Measurements from ENCODE around the gene CPM.

CPM gene

DNA sequence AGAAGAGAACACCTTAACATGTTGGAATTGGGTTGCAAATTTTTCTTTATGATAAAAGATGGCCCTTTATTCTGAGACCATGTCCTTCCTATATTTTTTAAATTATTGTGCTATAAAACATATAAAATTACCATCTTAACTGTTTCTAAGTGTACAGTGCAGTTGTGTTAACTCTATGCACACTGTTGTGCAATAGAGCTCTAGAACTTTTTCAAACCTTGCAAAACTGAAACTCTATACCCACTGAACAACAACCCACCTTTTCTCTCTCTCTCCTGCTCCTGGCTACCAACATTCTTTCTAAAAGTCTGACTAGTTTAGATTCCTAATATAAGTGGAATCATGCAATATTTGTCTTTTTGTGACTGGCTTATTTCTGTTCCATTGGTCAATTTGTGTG lies 7.8 kb upstream of the CPM start:
- Histone ChIP-seq H3K27me3 (replicated peaks; ENCODE audit: insufficient read depth, low read length) (no peaks in the 10 kb centered on the region), H3K9ac (ENCODE audit: low read length) (no peak overlapping the region), H4K20me1 (ENCODE audit: insufficient read depth, low read length) (no peaks in the 10 kb centered on the region), H3F3A (ENCODE audit: insufficient read depth, low read length) (no peaks in the 10 kb centered on the region), H2AFZ (ENCODE audit: low read length) (no peak overlapping the region), H3K36me3 (replicated peaks; ENCODE audit: insufficient read depth, low read length) (no peaks in the 10 kb centered on the region), H3K79me2 (ENCODE audit: low read length) (no peaks in the 10 kb centered on the region), H3K9me3 (replicated peaks; ENCODE audit: insufficient read depth, low read length) (no peaks in the 10 kb centered on the region), H3K4me1 (ENCODE audit: low read length) (no peaks in the 10 kb centered on the region), H3K9me2 (replicated peaks; ENCODE audit: insufficient read depth, low read length) (no peaks in the 10 kb centered on the region), H3K4me2 (ENCODE audit: low read depth, low read length) (no peak overlapping the region), H3K27ac (ENCODE audit: low read length) (no peak overlapping the region), H3K4me3 (ENCODE audit: low read length) (no peak overlapping the region)
- no peak for TF ChIP-seq EZH2phosphoT487 (IDR thresholded peaks at IDR 0.05; ENCODE audit: low read length)
- TF ChIP-seq EZH2 (optimal IDR thresholded peaks at IDR 0.05; ENCODE audit: low read depth, low read length) = no peak
- TF ChIP-seq CTCF (IDR thresholded peaks at IDR 0.05; ENCODE audit: low read length) = no peak
- no peak for DNase-seq

- no peak overlapping the region for H3K4me3 ChIP-seq (ENCODE audit: low read length)
- no peaks in the 10 kb centered on the region for H3K9me3 ChIP-seq (replicated peaks; ENCODE audit: insufficient read depth, low read length)
- H4K20me1 ChIP-seq (ENCODE audit: insufficient read depth, low read length) = no peaks in the 10 kb centered on the region
- no peaks in the 10 kb centered on the region for H3K79me2 ChIP-seq (ENCODE audit: low read length)
- no peak overlapping the region for H3K9ac ChIP-seq (ENCODE audit: low read length)
- TF ChIP-seq EZH2 (optimal IDR thresholded peaks at IDR 0.05; ENCODE audit: low read depth, low read length) = no peak
- TF ChIP-seq EZH2phosphoT487 (IDR thresholded peaks at IDR 0.05; ENCODE audit: low read length) = no peak
- no peak for TF ChIP-seq CTCF (IDR thresholded peaks at IDR 0.05; ENCODE audit: low read length)
- H3K9me2 ChIP-seq (replicated peaks; ENCODE audit: insufficient read depth, low read length) = no peaks in the 10 kb centered on the region
- no peak overlapping the region for H2AFZ ChIP-seq (ENCODE audit: low read length)
- no peak overlapping the region for H3K27ac ChIP-seq (ENCODE audit: low read length)
- no peaks in the 10 kb centered on the region for H3K4me1 ChIP-seq (ENCODE audit: low read length)
- H3K36me3 ChIP-seq (replicated peaks; ENCODE audit: insufficient read depth, low read length) = no peaks in the 10 kb centered on the region
- no peaks in the 10 kb centered on the region for H3F3A ChIP-seq (ENCODE audit: insufficient read depth, low read length)
- DNase-seq = no peak
- H3K27me3 ChIP-seq (replicated peaks; ENCODE audit: insufficient read depth, low read length) = no peaks in the 10 kb centered on the region
- no peak overlapping the region for H3K4me2 ChIP-seq (ENCODE audit: low read depth, low read length)
These were observed 6.5 kb upstream of the CPM start for GRCh38 chr12:68939505-68939904.

DNA sequence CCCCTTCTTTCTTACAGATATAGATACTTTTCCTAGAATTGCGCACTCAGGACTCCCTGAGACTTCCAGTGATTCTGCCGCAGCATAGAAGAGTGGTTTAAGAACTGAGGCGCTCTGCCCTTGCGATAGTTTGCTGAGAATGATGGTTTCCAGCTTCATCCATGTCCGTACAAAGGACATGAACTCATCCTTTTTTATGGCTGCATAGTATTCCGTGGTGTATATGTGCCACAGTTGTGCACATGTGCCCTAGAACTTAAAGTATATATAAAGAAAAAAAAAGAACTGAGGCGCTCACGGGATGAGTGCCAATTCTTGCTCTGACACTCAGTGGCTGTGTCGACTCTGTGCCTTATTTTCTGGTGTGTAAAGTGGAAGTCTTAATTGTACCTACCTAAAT lies 1.4 kb upstream of the CPM start:
- H3K4me3 ChIP-seq (ENCODE audit: low read length) = no peak overlapping the region
- H3K4me1 ChIP-seq (ENCODE audit: low read length) = no peaks in the 10 kb centered on the region; the same call in 1 of the 2 replicates

More for the DNA sequence above, 1.4 kb upstream of the CPM start:
- no peak overlapping the region for H3K27ac ChIP-seq (ENCODE audit: low read length)
- H3K9ac ChIP-seq (ENCODE audit: low read length) = no peak overlapping the region
- H3K9me3 ChIP-seq (replicated peaks; ENCODE audit: insufficient read depth, low read length) = no peaks in the 10 kb centered on the region
- no peaks in the 10 kb centered on the region for H3K79me2 ChIP-seq (ENCODE audit: low read length)
- H3K9me2 ChIP-seq (replicated peaks; ENCODE audit: insufficient read depth, low read length) = no peaks in the 10 kb centered on the region
- no peaks in the 10 kb centered on the region for H3F3A ChIP-seq (ENCODE audit: insufficient read depth, low read length)
- TF ChIP-seq EZH2phosphoT487 (IDR thresholded peaks at IDR 0.05; ENCODE audit: low read length) = no peak
- TF ChIP-seq EZH2 (optimal IDR thresholded peaks at IDR 0.05; ENCODE audit: low read depth, low read length) = no peak
- TF ChIP-seq CTCF (IDR thresholded peaks at IDR 0.05; ENCODE audit: low read length) = no peak
- no peaks in the 10 kb centered on the region for H4K20me1 ChIP-seq (ENCODE audit: insufficient read depth, low read length)
- no peaks in the 10 kb centered on the region for H3K36me3 ChIP-seq (replicated peaks; ENCODE audit: insufficient read depth, low read length)
- H2AFZ ChIP-seq (ENCODE audit: low read length) = no peak overlapping the region
- no peak for DNase-seq
- no peak overlapping the region for H3K4me2 ChIP-seq (ENCODE audit: low read depth, low read length)
- no peaks in the 10 kb centered on the region for H3K27me3 ChIP-seq (replicated peaks; ENCODE audit: insufficient read depth, low read length)

Data from MM.1S (cell line).